Thyroid gland (tissue), 4 donors: Measurements from ENCODE around the gene CHAF1A. TPM values are rescaled to one million over a fixed set of nuclear protein-coding genes. Genes with fewer than 3 reads are reported as not detected.
A peak's percentile ranks its signal among the peaks of the same experiment; 100 is the strongest.

ENCODE experiments used
- DNase-seq, 2 donors: peaks; one replicate each; pipeline ENCODE4 v3.0.0-alpha.2; 2019
- H3K27ac ChIP-seq, 3 donors: fragments of 200-600 bp; sonication (generic); 1 replicate in 2 of 3; 2 replicates in 1 of 3; pipeline ENCODE4 v1.5.1; 2016 to 2019; ENCODE audit warnings: mild to moderate bottlenecking in 1 of 3, moderate library complexity in 1 of 3
- H3K27me3 ChIP-seq: fragments of 200-600 bp; sonication (generic); one replicate; pipeline ENCODE4 v1.5.1; 2019
- H3K36me3 ChIP-seq, 2 donors: fragments of 200-600 bp; sonication (generic); one replicate each; pipeline ENCODE4 v1.5.1; 2016 to 2019
- H3K4me1 ChIP-seq, 2 donors: fragments of 200-600 bp; sonication (generic); one replicate each; pipeline ENCODE4 v1.5.1; 2017 to 2019
- H3K4me3 ChIP-seq, 3 donors: fragments of 200-600 bp; sonication (generic); replicated peaks in 1 of 3; 1 replicate in 2 of 3; 2 replicates in 1 of 3; pipeline ENCODE4 v1.5.1; 2016; ENCODE audit warnings: mild to moderate bottlenecking in 1 of 3
- H3K9me3 ChIP-seq: fragments of 200-600 bp; sonication (generic); one replicate; pipeline ENCODE4 v1.5.1; 2017
- POLR2A ChIP-seq, 2 donors: fragments of 450-650 bp; IDR thresholded peaks; one replicate each; pipeline ENCODE4 v1.6.1; 2017; ENCODE audit warnings: antibody characterized with exemption in 2 of 2, mild to moderate bottlenecking in 2 of 2, moderate library complexity in 1 of 2
- WGBS, 2 donors: methylation state at CpG; one replicate each; pipeline ENCODE4 v1.1.5; 2017; 5-methylcytosine and 5-hydroxymethylcytosine counted together
- intact Hi-C: fragments of 100-400 bp; cut with DNase I; formaldehyde crosslinking; loops from one replicate; pipeline ENCODE4 v1.15.1; 2023
- total RNA-seq, 4 donors: library from RNA; depleted of rRNA; stranded (reverse); fragments of >200 nt; gene quantifications; one replicate each; pipeline ENCODE4 v1.2.3, GENCODE V29; 2016
- TF ChIP-seq, protein P1 (sequence below), 6 experiments: fragments of 200-600 bp in 3 of 6; fragments of 450-650 bp in 3 of 6; sonication (generic) in 3 of 6; IDR thresholded peaks; one replicate each; pipeline ENCODE4 v1.5.1; 2016 to 2019; ENCODE audit warnings: antibody characterized with exemption in 6 of 6, mild to moderate bottlenecking in 2 of 6, inconsistent platforms in 1 of 6, moderate library complexity in 1 of 6

The CHAF1A gene
- total RNA-seq, 4 donors from 2014 or later: 4.1 to 5.1 (median 4.4) TPM

DNA sequence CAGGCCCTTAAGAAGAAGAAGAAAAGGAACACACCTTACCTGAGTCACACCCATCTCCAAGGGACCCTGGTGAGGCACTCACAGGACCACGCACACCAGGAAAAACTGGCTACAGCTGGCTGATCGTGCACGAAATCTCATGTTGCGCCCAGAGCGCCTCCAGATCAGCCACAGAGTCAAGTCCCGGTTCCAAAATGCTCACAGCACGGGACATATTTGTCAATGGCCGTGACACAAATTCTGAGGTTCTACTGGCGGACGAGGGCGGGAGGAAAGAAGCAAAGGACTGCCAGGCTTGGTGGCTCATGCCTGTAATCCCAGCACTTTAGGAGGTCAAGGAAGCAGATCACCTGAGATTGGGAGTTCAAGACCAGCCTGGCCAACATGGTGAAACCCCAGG, 23.6 kb upstream of the CHAF1A start:
- Histone ChIP-seq H3K36me3 (no peaks in the 10 kb centered on the region), H3K4me3 (no peak overlapping the region), H3K4me1 (peaks cover 42 to 66% of the 10 kb centered on the region in 2 donors), H3K9me3 (no peaks in the 10 kb centered on the region), H3K27ac (peak overlapping the region; percentile 35 to 50 (median 47)), H3K27me3 (no peaks in the 10 kb centered on the region)
- DNase-seq: peak; percentile 34 to 55
- 70 to 72% methylated on average over 11 of the region's 11 CpGs for WGBS, 2 donors
- intact Hi-C loops: no loop called here
- no peak for TF ChIP-seq POLR2A (IDR thresholded peaks at IDR 0.05)
- TF ChIP-seq, protein P1, sequence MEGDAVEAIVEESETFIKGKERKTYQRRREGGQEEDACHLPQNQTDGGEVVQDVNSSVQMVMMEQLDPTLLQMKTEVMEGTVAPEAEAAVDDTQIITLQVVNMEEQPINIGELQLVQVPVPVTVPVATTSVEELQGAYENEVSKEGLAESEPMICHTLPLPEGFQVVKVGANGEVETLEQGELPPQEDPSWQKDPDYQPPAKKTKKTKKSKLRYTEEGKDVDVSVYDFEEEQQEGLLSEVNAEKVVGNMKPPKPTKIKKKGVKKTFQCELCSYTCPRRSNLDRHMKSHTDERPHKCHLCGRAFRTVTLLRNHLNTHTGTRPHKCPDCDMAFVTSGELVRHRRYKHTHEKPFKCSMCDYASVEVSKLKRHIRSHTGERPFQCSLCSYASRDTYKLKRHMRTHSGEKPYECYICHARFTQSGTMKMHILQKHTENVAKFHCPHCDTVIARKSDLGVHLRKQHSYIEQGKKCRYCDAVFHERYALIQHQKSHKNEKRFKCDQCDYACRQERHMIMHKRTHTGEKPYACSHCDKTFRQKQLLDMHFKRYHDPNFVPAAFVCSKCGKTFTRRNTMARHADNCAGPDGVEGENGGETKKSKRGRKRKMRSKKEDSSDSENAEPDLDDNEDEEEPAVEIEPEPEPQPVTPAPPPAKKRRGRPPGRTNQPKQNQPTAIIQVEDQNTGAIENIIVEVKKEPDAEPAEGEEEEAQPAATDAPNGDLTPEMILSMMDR (IDR thresholded peaks at IDR 0.05): no peak

DNA sequence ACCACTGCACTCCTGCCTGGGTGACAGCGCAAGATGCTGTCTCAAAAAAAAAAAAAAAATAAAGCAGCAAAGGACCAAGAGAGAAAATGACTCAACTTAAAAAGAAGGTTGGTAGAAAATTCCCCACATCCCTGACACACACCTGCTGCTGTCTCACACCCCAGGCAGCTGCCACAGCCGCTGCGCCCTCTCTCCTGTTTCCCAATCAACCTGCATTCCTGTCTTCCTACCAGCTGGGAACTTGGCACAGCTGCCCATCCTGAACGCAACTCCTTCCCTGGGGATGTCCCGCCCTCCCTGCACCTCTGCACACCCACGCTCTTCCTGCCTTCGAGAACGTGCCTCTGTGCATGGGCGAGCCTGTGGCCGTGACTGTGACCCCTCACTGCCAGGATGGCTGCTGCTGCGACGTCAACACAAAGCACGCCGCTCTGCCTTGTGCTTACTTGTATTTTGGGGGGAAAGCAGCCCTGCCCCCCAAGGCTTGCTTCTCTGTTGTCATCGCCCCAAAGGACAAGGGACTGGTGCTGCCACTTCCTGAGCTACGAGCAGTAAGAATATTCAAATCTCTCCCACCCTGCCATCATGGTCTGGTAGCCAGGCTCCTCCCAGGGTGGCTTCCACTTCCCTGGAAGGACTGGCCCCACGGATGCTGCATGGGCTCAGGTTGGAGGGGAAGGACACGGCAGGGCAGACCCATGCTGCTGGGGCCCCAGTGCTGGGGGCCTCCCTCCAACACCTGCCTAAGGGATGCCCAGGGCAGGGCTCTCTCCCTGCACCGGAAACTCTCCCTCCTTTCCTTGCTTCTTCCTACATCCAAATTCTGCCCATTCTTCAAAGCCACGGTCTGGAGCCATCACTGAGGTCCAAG, 22.8 kb upstream of the CHAF1A start:
- no peaks in the 10 kb centered on the region for H3K27me3 ChIP-seq
- H3K4me3 ChIP-seq: no peak overlapping the region
- TF ChIP-seq, protein P1 (IDR thresholded peaks at IDR 0.05): no peak
- TF ChIP-seq POLR2A (IDR thresholded peaks at IDR 0.05): no peak
- H3K9me3 ChIP-seq: no peaks in the 10 kb centered on the region
- peak; percentile 94 to 96 for DNase-seq
- WGBS, 2 donors: 47 to 50% methylated on average over 19 to 20 of the region's 20 CpGs
- H3K4me1 ChIP-seq: peaks cover 35 to 59% of the 10 kb centered on the region in 2 donors
- H3K36me3 ChIP-seq: peaks cover 0 to 3% of the 10 kb centered on the region in 2 donors
- peak overlapping the region; percentile 47 to 80 (median 67) for H3K27ac ChIP-seq
- intact Hi-C loops: no loop called here

DNA sequence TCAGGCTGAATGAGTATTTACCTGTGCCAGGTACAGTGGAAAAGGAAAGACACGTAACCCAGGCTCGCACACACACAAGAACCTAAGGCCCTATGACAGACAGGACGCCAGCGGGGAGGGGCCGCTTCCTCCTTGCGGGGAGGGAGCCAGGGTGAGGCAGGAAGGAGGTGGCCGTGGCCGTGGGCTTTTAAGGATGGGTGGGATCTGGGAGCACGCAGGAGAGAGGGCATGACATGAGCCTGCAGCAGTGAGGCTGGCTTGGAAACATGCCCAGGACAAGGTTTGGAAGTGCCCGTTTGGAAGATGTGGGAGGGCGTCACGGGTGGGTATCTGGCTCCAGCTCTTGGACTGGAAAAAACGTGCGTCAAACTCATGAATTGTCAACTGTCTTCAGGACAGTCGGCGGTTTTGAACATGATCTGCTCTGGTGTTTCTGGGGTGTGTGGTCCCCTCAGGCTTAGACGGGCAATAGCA, 22.1 kb upstream of the CHAF1A start:
- 40 to 50% methylated on average over 17 of the region's 17 CpGs for WGBS, 2 donors
- DNase-seq: peak; percentile 51 to 61
- Histone ChIP-seq H3K4me3 (no peak overlapping the region), H3K27ac (peak overlapping the region; percentile 47 to 80 (median 67)), H3K27me3 (no peaks in the 10 kb centered on the region), H3K9me3 (no peaks in the 10 kb centered on the region), H3K36me3 (peaks cover 0 to 5% of the 10 kb centered on the region in 2 donors), H3K4me1 (peaks cover 28 to 52% of the 10 kb centered on the region in 2 donors)
- intact Hi-C loops: no loop called here
- TF ChIP-seq POLR2A (IDR thresholded peaks at IDR 0.05): no peak
- TF ChIP-seq, protein P1 (IDR thresholded peaks at IDR 0.05): no peak

DNA sequence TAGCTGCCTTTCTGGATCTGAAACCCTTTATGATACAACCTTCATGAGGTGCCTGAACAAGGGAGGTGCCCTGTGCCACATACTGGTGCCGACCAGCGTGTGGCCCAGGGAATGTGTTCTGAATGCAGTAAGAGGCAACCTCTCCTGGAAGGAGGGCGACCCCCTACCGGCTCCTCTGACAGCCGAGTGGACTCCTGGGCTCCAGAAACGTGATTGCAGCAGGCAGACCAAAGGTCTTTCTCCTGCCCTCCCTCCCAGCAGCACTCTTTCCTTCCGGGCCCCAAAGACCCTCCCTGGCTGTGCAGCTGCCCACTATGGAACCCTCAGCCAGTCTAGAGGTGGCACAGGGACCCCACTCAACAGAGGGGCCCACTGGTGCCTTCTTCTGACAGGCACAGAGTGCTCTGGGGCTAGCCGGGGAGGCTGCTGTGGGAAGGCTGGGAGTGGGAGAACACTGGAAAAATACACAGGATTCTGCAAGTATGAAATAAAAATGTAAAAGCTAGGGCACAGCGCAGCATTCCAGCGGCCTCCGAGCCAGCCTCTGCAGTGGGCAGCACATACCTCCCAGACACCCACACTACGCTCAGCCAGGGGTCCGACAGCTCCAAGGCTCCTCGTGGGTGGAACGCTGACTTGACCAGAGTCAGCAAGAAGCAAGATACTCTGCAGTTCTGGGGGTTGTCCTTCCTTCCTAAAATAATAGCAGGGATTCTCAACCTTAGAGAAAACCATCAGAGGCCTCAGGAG, 17.0 kb upstream of the CHAF1A start:
- Histone ChIP-seq H3K4me1 (peaks cover 23 to 30% of the 10 kb centered on the region in 2 donors), H3K27me3 (no peaks in the 10 kb centered on the region), H3K4me3 (no peak overlapping the region), H3K9me3 (no peaks in the 10 kb centered on the region), H3K36me3 (peaks cover 0 to 5% of the 10 kb centered on the region in 2 donors), H3K27ac (no peak overlapping the region)
- intact Hi-C loops: no loop called here
- TF ChIP-seq, protein P1 (IDR thresholded peaks at IDR 0.05): no peak
- TF ChIP-seq POLR2A (IDR thresholded peaks at IDR 0.05): no peak
- DNase-seq: no peak
- WGBS, 2 donors: 89 to 90% methylated on average over 14 to 15 of the region's 15 CpGs
